ENCODE data around the gene TPRKB. TPM values are rescaled to one million over a fixed set of nuclear protein-coding genes. Genes with fewer than 3 reads are reported as not detected.
"Not testable (repeated sequence)": the region's sequence is repeated elsewhere in the genome, so short reads cannot be mapped to it uniquely, and the experiment has no call there.

TPRKB gene
- total RNA-seq, 1 donor from 2014 or later = 157 TPM

- H3K27me3 ChIP-seq = peaks cover 28% of the 10 kb centered on the region
- no peak overlapping the region for H3K4me2 ChIP-seq
- H3K4me1 Mint-ChIP-seq = no peaks in the 10 kb centered on the region
- no peak for DNase-seq (ENCODE audit: low spot score)
- H3K27ac Mint-ChIP-seq = no peak overlapping the region
- no peaks in the 10 kb centered on the region for H3K36me3 ChIP-seq
- H3K9ac ChIP-seq = no peak overlapping the region
- no peaks in the 10 kb centered on the region for H3K79me2 ChIP-seq (ENCODE audit: low read depth)
- no peaks in the 10 kb centered on the region for H3K36me3 Mint-ChIP-seq
- no peaks in the 10 kb centered on the region for H3F3A ChIP-seq (ENCODE audit: low read depth)
- no peak overlapping the region for H3K4me3 Mint-ChIP-seq
- no peak for TF ChIP-seq EZH2phosphoT487 (IDR thresholded peaks at IDR 0.05)
- no peak for TF ChIP-seq EZH2 (IDR thresholded peaks at IDR 0.05)
- TF ChIP-seq CTCF (IDR thresholded peaks at IDR 0.05) = no peak
- no peaks in the 10 kb centered on the region for H4K20me1 ChIP-seq (ENCODE audit: low read depth)
- no peak overlapping the region for H3K4me3 ChIP-seq
- no peaks in the 10 kb centered on the region for H3K4me1 ChIP-seq
- no peak overlapping the region for H3K27ac ChIP-seq
- H3K9me3 Mint-ChIP-seq = peaks cover 2% of the 10 kb centered on the region
- H2AFZ ChIP-seq (replicated peaks) = no peak overlapping the region
- H3K9me3 ChIP-seq (ENCODE audit: low read depth) = no peaks in the 10 kb centered on the region
- peaks cover 7% of the 10 kb centered on the region for H3K27me3 Mint-ChIP-seq (ENCODE audit: insufficient read depth, low read depth)
Measured at GRCh38 chr2:73704285-73704684, 32.9 kb downstream of the TPRKB start.

- H4K20me1 ChIP-seq (ENCODE audit: low read depth) = no peaks in the 10 kb centered on the region
- H3K4me3 ChIP-seq = no peak overlapping the region
- H3K9ac ChIP-seq = no peak overlapping the region
- no peak for DNase-seq (ENCODE audit: low spot score)
- H3K9me3 Mint-ChIP-seq = peaks cover 5% of the 10 kb centered on the region
- H2AFZ ChIP-seq (replicated peaks) = no peak overlapping the region
- no peak overlapping the region for H3K27ac ChIP-seq
- TF ChIP-seq CTCF (IDR thresholded peaks at IDR 0.05) (no peak), EZH2 (IDR thresholded peaks at IDR 0.05) (no peak), EZH2phosphoT487 (IDR thresholded peaks at IDR 0.05) (no peak)
- no peaks in the 10 kb centered on the region for H3K4me1 Mint-ChIP-seq
- no peaks in the 10 kb centered on the region for H3K36me3 ChIP-seq
- no peaks in the 10 kb centered on the region for H3K9me3 ChIP-seq (ENCODE audit: low read depth)
- peaks cover 7% of the 10 kb centered on the region for H3K27me3 Mint-ChIP-seq (ENCODE audit: insufficient read depth, low read depth)
- H3K36me3 Mint-ChIP-seq = no peaks in the 10 kb centered on the region
- H3K4me3 Mint-ChIP-seq = no peak overlapping the region
- no peaks in the 10 kb centered on the region for H3K79me2 ChIP-seq (ENCODE audit: low read depth)
- no peaks in the 10 kb centered on the region for H3F3A ChIP-seq (ENCODE audit: low read depth)
- no peak overlapping the region for H3K27ac Mint-ChIP-seq
- H3K27me3 ChIP-seq = peaks cover 24% of the 10 kb centered on the region
- no peak overlapping the region for H3K4me2 ChIP-seq
- no peaks in the 10 kb centered on the region for H3K4me1 ChIP-seq
Measured at GRCh38 chr2:73703675-73704074, 33.5 kb downstream of the TPRKB start.

GRCh38 chr2:73702852-73703493, 34.2 kb downstream of the TPRKB start:
- H3K4me1 Mint-ChIP-seq; H3K27ac ChIP-seq; H3K36me3 Mint-ChIP-seq; H3K9me3 ChIP-seq (ENCODE audit: low read depth); H3K4me3 Mint-ChIP-seq; H3K4me3 ChIP-seq; H2AFZ ChIP-seq (replicated peaks); H3K36me3 ChIP-seq; H3K4me2 ChIP-seq; DNase-seq (ENCODE audit: low spot score); H3F3A ChIP-seq (ENCODE audit: low read depth); H3K27me3 Mint-ChIP-seq (ENCODE audit: insufficient read depth, low read depth); H3K4me1 ChIP-seq; H3K9me3 Mint-ChIP-seq; H4K20me1 ChIP-seq (ENCODE audit: low read depth); H3K79me2 ChIP-seq (ENCODE audit: low read depth); H3K27ac Mint-ChIP-seq; H3K9ac ChIP-seq: not testable (repeated sequence)
- H3K27me3 ChIP-seq = peaks cover 24% of the 10 kb centered on the region

- H3K27me3 ChIP-seq = peaks cover 24% of the 10 kb centered on the region
- H3K4me1 ChIP-seq = no peaks in the 10 kb centered on the region
- H4K20me1 ChIP-seq (ENCODE audit: low read depth) = no peaks in the 10 kb centered on the region
- H3K4me1 Mint-ChIP-seq = no peaks in the 10 kb centered on the region
- H3K9ac ChIP-seq = no peak overlapping the region
- no peak overlapping the region for H3K4me2 ChIP-seq
- H3K4me3 Mint-ChIP-seq = no peak overlapping the region
- no peaks in the 10 kb centered on the region for H3F3A ChIP-seq (ENCODE audit: low read depth)
- peaks cover 5% of the 10 kb centered on the region for H3K9me3 Mint-ChIP-seq
- no peaks in the 10 kb centered on the region for H3K9me3 ChIP-seq (ENCODE audit: low read depth)
- no peaks in the 10 kb centered on the region for H3K36me3 Mint-ChIP-seq
- no peak overlapping the region for H2AFZ ChIP-seq (replicated peaks)
- no peak for DNase-seq (ENCODE audit: low spot score)
- TF ChIP-seq EZH2phosphoT487 (IDR thresholded peaks at IDR 0.05) = no peak
- TF ChIP-seq CTCF (IDR thresholded peaks at IDR 0.05) = no peak
- no peak for TF ChIP-seq EZH2 (IDR thresholded peaks at IDR 0.05)
- H3K27ac Mint-ChIP-seq = no peak overlapping the region
- no peak overlapping the region for H3K4me3 ChIP-seq
- H3K27ac ChIP-seq = no peak overlapping the region
- no peaks in the 10 kb centered on the region for H3K36me3 ChIP-seq
- H3K27me3 Mint-ChIP-seq (ENCODE audit: insufficient read depth, low read depth) = peaks cover 7% of the 10 kb centered on the region
- no peaks in the 10 kb centered on the region for H3K79me2 ChIP-seq (ENCODE audit: low read depth)
Measured at GRCh38 chr2:73701968-73702665, 35.0 kb downstream of the TPRKB start.

DNA sequence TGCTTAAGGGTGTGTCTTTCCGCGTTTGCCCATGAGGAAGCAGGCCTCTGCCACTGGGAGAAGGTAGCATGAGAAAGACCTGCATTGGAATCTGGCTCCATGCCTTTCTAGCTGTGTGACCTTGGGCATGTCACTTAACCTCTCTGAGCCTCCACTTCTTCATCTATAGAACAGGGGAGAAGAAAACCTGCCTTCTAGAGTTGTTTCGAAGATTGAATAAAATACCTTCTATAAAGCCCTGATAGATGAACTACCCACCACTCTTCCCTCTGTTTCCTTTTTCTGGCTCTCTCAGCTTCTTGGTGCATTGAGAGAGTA, 35.7 kb downstream of the TPRKB start:
- H3K9me3 Mint-ChIP-seq; H3K4me1 ChIP-seq; H3K36me3 Mint-ChIP-seq; H3K27me3 Mint-ChIP-seq (ENCODE audit: insufficient read depth, low read depth); H3K4me1 Mint-ChIP-seq; H3K27ac ChIP-seq; H3F3A ChIP-seq (ENCODE audit: low read depth); H3K79me2 ChIP-seq (ENCODE audit: low read depth); H3K9ac ChIP-seq; H4K20me1 ChIP-seq (ENCODE audit: low read depth); H3K4me3 Mint-ChIP-seq; H3K4me2 ChIP-seq; H3K27ac Mint-ChIP-seq; DNase-seq (ENCODE audit: low spot score); H3K9me3 ChIP-seq (ENCODE audit: low read depth); H3K4me3 ChIP-seq; H2AFZ ChIP-seq (replicated peaks); H3K36me3 ChIP-seq: not testable (repeated sequence)
- peaks cover 24% of the 10 kb centered on the region for H3K27me3 ChIP-seq
